ENCODE data around the gene NFYC.

GRCh38 chr1:40766017-40766416 is 74.5 kb downstream of the NFYC start:
- TF ChIP-seq CTCF (IDR thresholded peaks at IDR 0.05) (no peak), POLR2A (IDR thresholded peaks at IDR 0.05) (no peak), POLR2AphosphoS5 (IDR thresholded peaks at IDR 0.05) (no peak)
